Midbrain (tissue), 1 donor: ENCODE data around the gene CD8B.

Experiments
- DNase-seq: peaks from one replicate; lab custom pipeline; 2025; lab: John Stamatoyannopoulos, UW

The CD8B gene

GRCh38 chr2:86774862-86775261 lies 86.8 kb downstream of the CD8B start:
- no peak for DNase-seq

GRCh38 chr2:86772611-86773010 lies 89.1 kb downstream of the CD8B start:
- DNase-seq, result no peak

GRCh38 chr2:86770816-86771301 lies 90.8 kb downstream of the CD8B start:
- DNase-seq, result no peak

GRCh38 chr2:86769838-86770237 lies 91.8 kb downstream of the CD8B start:
- no peak for DNase-seq

- no peak for DNase-seq
Measured at GRCh38 chr2:86768189-86768949, 93.3 kb downstream of the CD8B start.
